Spleen (tissue), 11 donors: ENCODE results near the gene KCNJ16. TPM values are rescaled to one million over a fixed set of nuclear protein-coding genes. Genes with fewer than 3 reads are reported as not detected.

Source experiments
- DNase-seq: peaks from one replicate; pipeline ENCODE4 v3.0.0-alpha.2; 2020
- H3K27ac ChIP-seq, 8 donors: fragments of 200-600 bp; sonication (generic) in 7 of 8; 1 replicate in 4 of 8; 2 replicates in 4 of 8; pipeline versions ENCODE4 v1.5.0 to v1.8.0; 2016 to 2021; ENCODE audit warnings: inconsistent platforms in 4 of 8, mild to moderate bottlenecking in 4 of 8, moderate library complexity in 1 of 8
- H3K27me3 ChIP-seq, 7 donors: fragments of 200-600 bp; sonication (generic) in 6 of 7; replicated peaks in 1 of 7; 1 replicate in 4 of 7; 2 replicates in 3 of 7; pipeline versions ENCODE4 v1.5.0 to v1.8.0; 2016 to 2021; ENCODE audit warnings: inconsistent platforms in 3 of 7, mild to moderate bottlenecking in 1 of 7
- H3K36me3 ChIP-seq, 6 donors: fragments of 200-600 bp; sonication (generic) in 5 of 6; 1 replicate in 4 of 6; 2 replicates in 2 of 6; pipeline versions ENCODE4 v1.5.0 to v1.8.0; 2016 to 2021; ENCODE audit warnings: inconsistent platforms in 2 of 6
- H3K4me1 ChIP-seq, 6 donors: fragments of 200-600 bp; sonication (generic) in 5 of 6; 1 replicate in 3 of 6; 2 replicates in 3 of 6; pipeline versions ENCODE4 v1.5.0 to v1.8.0; 2016 to 2021; ENCODE audit warnings: inconsistent platforms in 3 of 6
- H3K4me3 ChIP-seq, 8 donors: fragments of 200-600 bp; sonication (generic) in 7 of 8; 1 replicate in 4 of 8; 2 replicates in 4 of 8; pipeline versions ENCODE4 v1.5.0 to v1.8.0; 2016 to 2021; ENCODE audit warnings: inconsistent platforms in 4 of 8, mild to moderate bottlenecking in 4 of 8, moderate library complexity in 2 of 8
- H3K9me3 ChIP-seq, 8 donors: fragments of 200-600 bp; sonication (generic) in 7 of 8; 1 replicate in 4 of 8; 2 replicates in 4 of 8; pipeline versions ENCODE4 v1.5.0 to v1.8.0; 2016 to 2021; ENCODE audit warnings: inconsistent platforms in 4 of 8
- POLR2A ChIP-seq, 3 donors: fragments of 450-650 bp; IDR thresholded peaks; one replicate each; pipeline ENCODE4 v1.5.1; 2017; ENCODE audit warnings: antibody characterized with exemption in 3 of 3, mild to moderate bottlenecking in 1 of 3
- POLR2AphosphoS5 ChIP-seq, 3 donors: sonication (generic); formaldehyde crosslinking; IDR thresholded peaks; one replicate each; pipeline ENCODE4 v1.5.1; 2017; ENCODE audit warnings: antibody characterized with exemption in 3 of 3
- WGBS, 5 donors: extraction: QIAGEN DNeasy Blood & Tissue Kit in 3 of 5; methylation state at CpG; one replicate each; pipeline versions ENCODE4 v1.1.5 to v1.1.7; 2013 to 2018; 5-methylcytosine and 5-hydroxymethylcytosine counted together
- intact Hi-C: fragments of 100-400 bp; cut with DNase I; formaldehyde crosslinking; loops from one replicate; pipeline ENCODE4 v1.15.0; 2023; ENCODE audit warnings: low total_unique reads
- polyA plus RNA-seq, 3 donors: library from polyadenylated mRNA; stranded (reverse); fragments of 200-250 nt; gene quantifications; one replicate each; pipeline ENCODE4 v1.2.1, GENCODE V29; 2013
- total RNA-seq, 7 donors: library from RNA; depleted of rRNA in 3 of 7; stranded (reverse); fragments of >200 nt in 3 of 7; fragmentation: NEBNext Ultra II Directional in 4 of 7; extraction: Animal tissue kit (Norgen Biotek cat#: 25700) in 4 of 7; gene quantifications; one replicate each; pipeline versions ENCODE4 v1.1.0 to v1.2.1, GENCODE V29; 2016 to 2021
- TF ChIP-seq, protein P1 (sequence below), 11 experiments: fragments of 200-600 bp in 7 of 11; fragments of 450-650 bp in 4 of 11; sonication (generic) in 4 of 11; IDR thresholded peaks in 8 of 11; conservative IDR thresholded peaks in 3 of 11; 1 replicate in 7 of 11; 2 replicates in 4 of 11; pipeline versions ENCODE4 v1.4.0 to v1.8.0; 2016 to 2021; ENCODE audit warnings: antibody characterized with exemption in 11 of 11, inconsistent platforms in 4 of 11, mild to moderate bottlenecking in 1 of 11
- donor health status: healthy with polysubstance abuse.
- donor health status: DM: no; HTN: no; CAD: no; lungs with moderate emphysema.
- donor health status: DM: no; HTN: no; CAD: no.
- donor health status: Bipolar disorder and iron deficiency.
- donor health status: healthy.
- donor health status: DM: no; HTN: no; CAD: no.
- donor health status: DM: yes; HTN: yes; CAD: no.

The KCNJ16 gene
- total and polyA plus RNA-seq, 10 donors, result 0.12 to 2.2 (median 0.86) TPM

GRCh38 chr17:70076189-70076588, 1.2 kb downstream of the KCNJ16 start:
- no peaks in the 10 kb centered on the region for H3K4me1 ChIP-seq
- TF ChIP-seq POLR2A (IDR thresholded peaks at IDR 0.05) (no peak), POLR2AphosphoS5 (IDR thresholded peaks at IDR 0.05) (no peak)
- TF ChIP-seq, protein P1, sequence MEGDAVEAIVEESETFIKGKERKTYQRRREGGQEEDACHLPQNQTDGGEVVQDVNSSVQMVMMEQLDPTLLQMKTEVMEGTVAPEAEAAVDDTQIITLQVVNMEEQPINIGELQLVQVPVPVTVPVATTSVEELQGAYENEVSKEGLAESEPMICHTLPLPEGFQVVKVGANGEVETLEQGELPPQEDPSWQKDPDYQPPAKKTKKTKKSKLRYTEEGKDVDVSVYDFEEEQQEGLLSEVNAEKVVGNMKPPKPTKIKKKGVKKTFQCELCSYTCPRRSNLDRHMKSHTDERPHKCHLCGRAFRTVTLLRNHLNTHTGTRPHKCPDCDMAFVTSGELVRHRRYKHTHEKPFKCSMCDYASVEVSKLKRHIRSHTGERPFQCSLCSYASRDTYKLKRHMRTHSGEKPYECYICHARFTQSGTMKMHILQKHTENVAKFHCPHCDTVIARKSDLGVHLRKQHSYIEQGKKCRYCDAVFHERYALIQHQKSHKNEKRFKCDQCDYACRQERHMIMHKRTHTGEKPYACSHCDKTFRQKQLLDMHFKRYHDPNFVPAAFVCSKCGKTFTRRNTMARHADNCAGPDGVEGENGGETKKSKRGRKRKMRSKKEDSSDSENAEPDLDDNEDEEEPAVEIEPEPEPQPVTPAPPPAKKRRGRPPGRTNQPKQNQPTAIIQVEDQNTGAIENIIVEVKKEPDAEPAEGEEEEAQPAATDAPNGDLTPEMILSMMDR (IDR thresholded peaks at IDR 0.05 in 8 of 11, conservative IDR thresholded peaks at IDR 0.05 in 3 of 11), result no peak
- H3K27ac ChIP-seq, result no peak overlapping the region
- no peaks in the 10 kb centered on the region for H3K9me3 ChIP-seq
- 61 to 86% (median 84%) methylated on average over 1 of the region's 1 CpG for WGBS, 5 donors
- DNase-seq, result no peak
- intact Hi-C loops, result no loop called here
- H3K4me3 ChIP-seq, result no peak overlapping the region
- no peaks in the 10 kb centered on the region for H3K27me3 ChIP-seq
- H3K36me3 ChIP-seq, result no peaks in the 10 kb centered on the region

- TF ChIP-seq POLR2AphosphoS5 (IDR thresholded peaks at IDR 0.05), result no peak
- TF ChIP-seq POLR2A (IDR thresholded peaks at IDR 0.05), result no peak
- TF ChIP-seq, protein P1 (IDR thresholded peaks at IDR 0.05 in 8 of 11, conservative IDR thresholded peaks at IDR 0.05 in 3 of 11), result no peak
- Histone ChIP-seq H3K27me3 (no peaks in the 10 kb centered on the region), H3K4me1 (no peaks in the 10 kb centered on the region), H3K36me3 (no peaks in the 10 kb centered on the region), H3K9me3 (no peaks in the 10 kb centered on the region), H3K4me3 (no peak overlapping the region), H3K27ac (no peak overlapping the region)
- 60 to 81% (median 61%) methylated on average over 3 of the region's 3 CpGs for WGBS, 5 donors
- no peak for DNase-seq
- intact Hi-C loops, result no loop called here
These were observed 1.8 kb downstream of the KCNJ16 start for GRCh38 chr17:70076831-70077230.

DNA sequence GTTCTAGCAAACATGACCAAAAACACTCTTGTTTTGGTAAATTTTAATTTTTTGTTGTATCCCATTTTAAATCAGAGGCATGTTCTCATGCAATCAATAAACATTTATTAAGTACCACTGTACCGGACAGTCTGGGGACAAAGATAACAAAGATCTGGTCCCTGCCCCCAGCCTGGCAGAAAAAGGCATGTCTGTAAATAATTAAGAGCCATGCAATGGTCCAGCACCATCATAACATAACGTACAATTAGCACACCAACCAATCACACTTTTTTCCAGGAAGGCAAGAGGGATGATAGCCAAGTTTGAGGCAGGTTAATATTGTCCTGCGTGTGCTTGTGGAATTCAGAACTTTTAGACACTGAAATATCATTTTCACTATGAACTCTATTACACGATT, 3.5 kb downstream of the KCNJ16 start:
- 53 to 86% (median 69%) methylated on average over 4 of the region's 4 CpGs for WGBS, 5 donors
- no peaks in the 10 kb centered on the region for H3K4me1 ChIP-seq
- no peaks in the 10 kb centered on the region for H3K27me3 ChIP-seq
- no peaks in the 10 kb centered on the region for H3K9me3 ChIP-seq
- no peak for DNase-seq
- intact Hi-C loops, result no loop called here
- TF ChIP-seq POLR2A (IDR thresholded peaks at IDR 0.05) (no peak), POLR2AphosphoS5 (IDR thresholded peaks at IDR 0.05) (no peak)
- TF ChIP-seq, protein P1 (IDR thresholded peaks at IDR 0.05 in 8 of 11, conservative IDR thresholded peaks at IDR 0.05 in 3 of 11), result no peak
- H3K4me3 ChIP-seq, result no peak overlapping the region
- no peaks in the 10 kb centered on the region for H3K36me3 ChIP-seq
- no peak overlapping the region for H3K27ac ChIP-seq

DNA sequence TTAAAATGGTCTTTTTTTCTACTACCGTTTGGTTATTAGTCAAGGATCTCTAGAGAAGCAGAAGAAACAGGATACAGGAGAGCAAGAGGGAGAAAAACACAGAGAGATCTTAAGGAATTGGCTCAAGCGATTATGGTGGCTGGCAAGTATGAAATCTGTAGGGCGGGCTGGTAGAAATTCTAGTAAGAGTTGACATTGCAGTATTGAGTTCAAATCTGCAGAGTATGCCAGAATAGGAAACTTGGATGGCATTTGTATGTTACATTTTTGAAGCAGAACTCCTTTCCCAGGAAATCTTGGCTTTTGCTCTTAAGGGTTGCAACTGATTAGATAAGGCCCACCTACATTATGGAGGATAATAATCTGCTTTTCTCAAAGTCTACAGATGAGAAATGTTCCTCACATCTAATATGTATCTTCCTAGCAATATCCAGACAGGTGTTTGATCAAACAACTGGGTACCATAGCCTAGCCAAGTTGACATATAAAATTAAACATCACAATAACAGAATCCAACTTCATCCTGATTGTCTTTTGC, 4.0 kb downstream of the KCNJ16 start:
- no peak overlapping the region for H3K4me3 ChIP-seq
- H3K27me3 ChIP-seq, result no peaks in the 10 kb centered on the region
- TF ChIP-seq POLR2A (IDR thresholded peaks at IDR 0.05) (no peak), POLR2AphosphoS5 (IDR thresholded peaks at IDR 0.05) (no peak)
- TF ChIP-seq, protein P1 (IDR thresholded peaks at IDR 0.05 in 8 of 11, conservative IDR thresholded peaks at IDR 0.05 in 3 of 11), result no peak
- intact Hi-C loops, result no loop called here
- H3K4me1 ChIP-seq, result no peaks in the 10 kb centered on the region
- H3K9me3 ChIP-seq, result no peaks in the 10 kb centered on the region
- DNase-seq, result no peak
- no peaks in the 10 kb centered on the region for H3K36me3 ChIP-seq
- H3K27ac ChIP-seq, result no peak overlapping the region
- WGBS, 5 donors, result 90 to 96% (median 95%) methylated on average over 3 of the region's 3 CpGs
